ENCODE data around the gene TBC1D25. TPM values are rescaled to one million over a fixed set of nuclear protein-coding genes. Genes with fewer than 3 reads are reported as not detected.

Gene TBC1D25
- total RNA-seq, 2 experiments from 2014 or later, result 26.7 to 30.5 TPM

DNA sequence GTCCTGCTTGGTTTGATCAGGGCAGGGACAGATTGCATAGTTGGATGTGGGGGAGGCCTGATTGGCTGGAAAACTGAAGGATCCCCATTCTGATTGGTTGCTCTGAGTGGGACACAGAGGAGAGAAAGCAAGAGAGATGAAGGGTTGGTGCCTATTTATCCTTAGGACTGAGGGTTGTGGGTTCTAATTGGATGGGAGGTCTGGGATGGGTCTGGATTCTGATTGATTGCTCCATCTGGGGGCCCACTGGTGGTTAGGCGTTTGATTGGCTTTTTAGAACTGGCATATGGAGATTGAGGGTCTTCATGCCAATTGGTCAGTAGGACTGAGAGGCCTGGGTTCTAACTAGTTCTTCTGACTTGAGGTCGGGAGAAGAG, 18.6 kb upstream of the TBC1D25 start:
- Histone ChIP-seq H3K27ac (ENCODE audit: low read depth in 1 of 2, low read length in 2 of 2) (peak overlapping the region; percentile 65), H3K27me3 (ENCODE audit: control insufficient read depth in 1 of 2, insufficient read depth in 2 of 2, low read length in 2 of 2) (no peaks in the 10 kb centered on the region), H3K4me1 (ENCODE audit: insufficient read depth, low read length) (peaks cover 41% of the 10 kb centered on the region), H3K4me3 (ENCODE audit: low read length) (peak overlapping the region; percentile 76), H3K36me3 (ENCODE audit: insufficient read depth, low read length) (peaks cover 5% of the 10 kb centered on the region), H3K9me3 (ENCODE audit: control insufficient read depth in 1 of 2, insufficient read depth in 1 of 2, low read length in 2 of 2) (no peaks in the 10 kb centered on the region)
- DNase-seq, result peak in 2 of 14 experiments; percentile 5 to 14
- CTCF ChIA-PET, result interaction anchor here (2.8 kb wide), 1 partner anchor 19 kb away, joined by 9 read pairs; the partner anchor contains the start of gene TBC1D25
- peaks cover 32% of the 10 kb centered on the region for H3K4me1 Mint-ChIP-seq (ENCODE audit: low read depth)
- POLR2A ChIA-PET, result interaction anchor here (1.7 to 2.0 kb wide), 2 partner anchors 19 to 53 kb away, joined by 6 to 7 read pairs; partner anchors contain the start of genes RBM3 and TBC1D25
- intact Hi-C loops (cut with DNase I, micrococcal nuclease), result loop anchor here (1.0 to 5.0 kb wide), 4 partner anchors 18 to 76 kb away; partner anchors contain the start of genes FTSJ1 (in 2 of the 2), RBM3 (in 1 of the 2), TBC1D25 (in 1 of the 2) and WDR13 (in 1 of the 2)
- H3K36me3 Mint-ChIP-seq (ENCODE audit: low read depth), result peaks cover 22% of the 10 kb centered on the region
- no peaks in the 10 kb centered on the region for H3K9me3 Mint-ChIP-seq
- H3K27me3 Mint-ChIP-seq, result no peaks in the 10 kb centered on the region
- ATAC-seq (ENCODE audit: poor library complexity), result no peak
- TF ChIP-seq, protein P1, sequence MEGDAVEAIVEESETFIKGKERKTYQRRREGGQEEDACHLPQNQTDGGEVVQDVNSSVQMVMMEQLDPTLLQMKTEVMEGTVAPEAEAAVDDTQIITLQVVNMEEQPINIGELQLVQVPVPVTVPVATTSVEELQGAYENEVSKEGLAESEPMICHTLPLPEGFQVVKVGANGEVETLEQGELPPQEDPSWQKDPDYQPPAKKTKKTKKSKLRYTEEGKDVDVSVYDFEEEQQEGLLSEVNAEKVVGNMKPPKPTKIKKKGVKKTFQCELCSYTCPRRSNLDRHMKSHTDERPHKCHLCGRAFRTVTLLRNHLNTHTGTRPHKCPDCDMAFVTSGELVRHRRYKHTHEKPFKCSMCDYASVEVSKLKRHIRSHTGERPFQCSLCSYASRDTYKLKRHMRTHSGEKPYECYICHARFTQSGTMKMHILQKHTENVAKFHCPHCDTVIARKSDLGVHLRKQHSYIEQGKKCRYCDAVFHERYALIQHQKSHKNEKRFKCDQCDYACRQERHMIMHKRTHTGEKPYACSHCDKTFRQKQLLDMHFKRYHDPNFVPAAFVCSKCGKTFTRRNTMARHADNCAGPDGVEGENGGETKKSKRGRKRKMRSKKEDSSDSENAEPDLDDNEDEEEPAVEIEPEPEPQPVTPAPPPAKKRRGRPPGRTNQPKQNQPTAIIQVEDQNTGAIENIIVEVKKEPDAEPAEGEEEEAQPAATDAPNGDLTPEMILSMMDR (IDR thresholded peaks at IDR 0.05), result no peak
- H3K4me3 Mint-ChIP-seq, result peak overlapping the region; percentile 92
- H3K27ac Mint-ChIP-seq, result peak overlapping the region; percentile 89

DNA sequence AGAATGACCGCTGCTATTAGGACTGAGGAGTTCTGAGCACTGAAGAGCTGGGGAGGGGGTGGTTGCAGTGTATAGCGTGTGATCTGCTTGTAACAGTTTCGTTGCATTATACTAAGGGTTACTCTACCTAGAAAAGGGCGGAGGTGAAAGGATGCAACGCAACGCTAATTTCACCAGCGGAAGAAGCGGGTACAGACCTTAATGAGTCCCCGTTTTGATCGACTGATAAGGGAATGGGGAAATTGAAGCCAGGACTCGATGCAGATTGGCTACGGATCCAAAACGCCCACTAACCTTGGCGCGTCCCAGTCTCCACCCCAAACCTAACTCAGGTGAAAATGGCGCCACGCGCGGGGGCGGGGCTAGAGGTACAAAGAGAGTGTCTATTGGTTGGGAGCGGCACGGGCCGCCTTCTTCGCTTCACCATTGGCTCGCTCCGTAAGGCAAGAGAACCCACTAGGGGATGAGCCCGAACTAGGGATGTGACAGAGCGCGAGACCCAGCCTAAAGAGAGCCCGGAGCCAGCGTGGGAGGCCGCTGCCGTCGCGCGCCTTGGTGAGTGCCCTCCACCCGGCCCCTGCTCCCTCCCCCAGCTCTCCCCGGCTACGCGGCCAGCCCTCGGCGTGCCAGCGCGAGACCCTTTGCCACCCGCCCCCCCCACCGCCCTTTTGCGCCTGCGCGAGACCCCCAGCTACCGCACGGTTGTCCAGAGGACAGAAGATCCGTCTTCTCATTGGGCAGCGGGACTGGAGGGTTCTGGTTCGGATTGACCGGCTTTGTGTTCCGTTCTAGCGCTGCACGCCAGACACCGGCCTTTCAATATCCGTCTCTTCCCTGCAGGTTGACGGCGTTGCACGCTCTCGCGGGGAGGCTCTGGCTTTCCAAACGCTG, 17.9 kb upstream of the TBC1D25 start, which contains the start of gene EBP:
Gene EBP, plus strand, starts transcription at position 456 of the 891 bp plus-strand sequence. CDS start 1,964 bp downstream, outside the sequence.
- peaks cover 35% of the 10 kb centered on the region for H3K4me1 Mint-ChIP-seq (ENCODE audit: low read depth)
- Histone ChIP-seq H3K4me1 (ENCODE audit: insufficient read depth, low read length) (peaks cover 41% of the 10 kb centered on the region), H3K27ac (ENCODE audit: low read depth in 1 of 2, low read length in 2 of 2) (peak within 1 kb of the TSS; percentile 65), H3K4me3 (ENCODE audit: low read length) (peak within 1 kb of the TSS; percentile 76), H3K9me3 (ENCODE audit: control insufficient read depth in 1 of 2, insufficient read depth in 1 of 2, low read length in 2 of 2) (no peaks in the 10 kb centered on the region), H3K36me3 (ENCODE audit: insufficient read depth, low read length) (peaks cover 7% of the 10 kb centered on the region), H3K27me3 (ENCODE audit: control insufficient read depth in 1 of 2, insufficient read depth in 2 of 2, low read length in 2 of 2) (no peaks in the 10 kb centered on the region)
- TF ChIP-seq, protein P1 (IDR thresholded peaks at IDR 0.05), result no peak
- H3K4me3 Mint-ChIP-seq, result peak within 1 kb of the TSS; percentile 92
- peak within 1 kb of the TSS; percentile 89 for H3K27ac Mint-ChIP-seq
- peak; percentile 96 for ATAC-seq (ENCODE audit: poor library complexity)
- H3K36me3 Mint-ChIP-seq (ENCODE audit: low read depth), result peaks cover 22% of the 10 kb centered on the region
- CTCF ChIA-PET, result interaction anchor here (2.8 kb wide), 1 partner anchor 18 kb away, joined by 9 read pairs; the partner anchor contains the start of gene TBC1D25
- DNase-seq, result peak; percentile 87 to 97 (median 92)
- no peaks in the 10 kb centered on the region for H3K27me3 Mint-ChIP-seq
- POLR2A ChIA-PET, result interaction anchor here (0.6 to 2.0 kb wide), 7 partner anchors 14 to 501 kb away, joined by 3 to 18 read pairs (median 4); partner anchors contain the start of genes RBM3, TBC1D25 and ZNF630
- no peaks in the 10 kb centered on the region for H3K9me3 Mint-ChIP-seq
- intact Hi-C loops (cut with DNase I, micrococcal nuclease), result loop anchor here (1.0 to 5.0 kb wide), 5 partner anchors 17 to 76 kb away; partner anchors contain the start of genes FTSJ1 (in 2 of the 2), TBC1D25 (in 2 of the 2), RBM3 (in 1 of the 2) and WDR13 (in 1 of the 2)

DNA sequence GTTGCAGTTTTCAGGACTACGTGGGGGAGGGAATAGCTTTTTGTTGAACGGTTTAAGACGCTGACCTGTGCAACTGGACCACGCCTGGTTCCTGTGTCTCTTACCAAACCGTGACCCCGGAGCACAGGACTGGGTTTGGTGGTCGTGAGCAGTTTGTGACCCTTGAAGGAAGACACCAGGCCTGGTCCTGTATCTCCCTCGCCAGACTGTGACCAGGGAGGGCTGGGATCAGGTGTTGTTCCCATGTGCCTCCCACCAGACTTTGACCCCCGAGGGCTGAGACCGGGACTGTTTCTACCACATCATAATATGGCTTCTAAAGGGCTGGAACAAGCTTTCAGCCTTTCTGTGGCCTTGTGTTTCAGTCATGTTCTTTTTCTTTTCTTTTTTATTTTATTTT, 17.2 kb upstream of the TBC1D25 start:
- peak overlapping the region; percentile 92 for H3K4me3 Mint-ChIP-seq
- H3K27ac ChIP-seq (ENCODE audit: low read depth in 1 of 2, low read length in 2 of 2), result peak overlapping the region in 1 of 2 donors; percentile 65
- peaks cover 14% of the 10 kb centered on the region for H3K36me3 ChIP-seq (ENCODE audit: insufficient read depth, low read length)
- DNase-seq (no peak), ATAC-seq (ENCODE audit: poor library complexity) (no peak)
- ChIA-PET CTCF (interaction anchor here (2.8 kb wide), 1 partner anchor 17 kb away, joined by 9 read pairs; the partner anchor contains the start of gene TBC1D25), POLR2A (interaction anchor here (0.6 to 1.6 kb wide), 6 partner anchors 14 to 501 kb away, joined by 3 to 18 read pairs (median 3); partner anchors contain the start of genes TBC1D25 and ZNF630)
- peaks cover 36% of the 10 kb centered on the region for H3K4me1 Mint-ChIP-seq (ENCODE audit: low read depth)
- H3K27me3 Mint-ChIP-seq, result no peaks in the 10 kb centered on the region
- H3K9me3 ChIP-seq (ENCODE audit: control insufficient read depth in 1 of 2, insufficient read depth in 1 of 2, low read length in 2 of 2), result no peaks in the 10 kb centered on the region
- H3K27me3 ChIP-seq (ENCODE audit: control insufficient read depth in 1 of 2, insufficient read depth in 2 of 2, low read length in 2 of 2), result no peaks in the 10 kb centered on the region
- H3K27ac Mint-ChIP-seq, result peak overlapping the region; percentile 89
- H3K4me1 ChIP-seq (ENCODE audit: insufficient read depth, low read length), result peaks cover 35% of the 10 kb centered on the region
- no peaks in the 10 kb centered on the region for H3K9me3 Mint-ChIP-seq
- TF ChIP-seq, protein P1 (IDR thresholded peaks at IDR 0.05), result no peak
- peak overlapping the region; percentile 76 for H3K4me3 ChIP-seq (ENCODE audit: low read length)
- intact Hi-C loops (cut with DNase I, micrococcal nuclease), result loop anchor here (2.0 to 5.0 kb wide), 4 partner anchors 17 to 75 kb away; partner anchors contain the start of genes FTSJ1 (in 2 of the 2), RBM3 (in 1 of the 2), TBC1D25 (in 1 of the 2) and WDR13 (in 1 of the 2)
- H3K36me3 Mint-ChIP-seq (ENCODE audit: low read depth), result peaks cover 27% of the 10 kb centered on the region

Measured in CD4-positive, alpha-beta T cell (primary cell).